ENCODE results near the gene IFI16. TPM values are rescaled to one million over a fixed set of nuclear protein-coding genes. Genes with fewer than 3 reads are reported as not detected.

IFI16 gene
- total RNA-seq, 1 experiment from 2014 or later, result 2.9 TPM

DNA sequence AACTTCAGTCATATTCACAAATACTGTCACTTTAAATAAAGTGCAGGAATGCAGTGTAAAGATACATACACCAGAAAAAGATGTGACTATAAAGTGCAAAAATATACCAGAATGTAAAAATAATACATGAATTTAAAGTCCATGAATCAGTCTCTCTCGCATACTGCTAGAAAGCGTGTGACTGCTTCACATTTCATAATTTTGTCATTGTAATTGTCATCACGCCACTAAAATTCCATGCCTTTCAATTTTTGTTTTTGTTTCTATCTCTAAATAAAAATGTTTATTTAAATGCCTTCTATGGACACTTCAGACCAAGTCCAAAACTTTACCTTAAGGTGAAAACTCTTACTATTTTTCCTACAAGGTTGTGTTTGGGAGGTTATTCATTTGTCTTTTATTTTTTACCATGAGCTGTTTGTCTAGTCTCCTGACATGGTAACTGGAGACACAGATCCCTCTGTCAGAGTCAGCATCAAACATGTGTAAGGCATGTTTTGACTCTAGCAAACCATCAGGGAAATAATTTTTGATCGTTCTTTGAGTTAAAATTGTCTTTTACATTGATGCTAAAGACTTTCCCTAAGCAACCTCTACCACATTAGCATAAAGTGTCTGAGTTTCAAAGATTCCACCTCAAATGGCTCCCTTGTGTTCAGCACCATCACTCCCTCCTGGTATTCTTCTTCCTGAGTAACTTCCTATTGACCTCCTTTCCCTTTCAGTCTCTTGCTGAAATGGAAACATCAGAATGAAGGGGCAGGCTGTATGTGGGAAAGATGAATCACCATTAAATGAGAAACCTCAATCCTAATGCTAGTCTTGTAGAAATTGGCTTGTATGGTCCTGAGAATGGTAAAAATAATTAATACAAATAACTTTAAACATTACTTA, 80.8 kb downstream of the IFI16 start:
- no peaks in the 10 kb centered on the region for H3K4me1 Mint-ChIP-seq
- Histone ChIP-seq H3K14ac (ENCODE audit: insufficient read depth, low read length) (no peak overlapping the region), H3K23ac (ENCODE audit: insufficient read length, low read depth, low read length) (no peak overlapping the region), H3K9ac (ENCODE audit: extremely low read depth, insufficient read length, low read length) (no peak overlapping the region), H4K20me1 (ENCODE audit: control insufficient read depth, insufficient read depth, insufficient read length) (no peaks in the 10 kb centered on the region), H3K9me3 (ENCODE audit: control insufficient read depth, low read depth, low read length) (no peaks in the 10 kb centered on the region), H3T11ph (ENCODE audit: low read length) (no peak overlapping the region), H3K79me2 (ENCODE audit: insufficient read depth, low read length) (no peaks in the 10 kb centered on the region), H2BK20ac (ENCODE audit: low read depth, low read length, poor library complexity, severe bottlenecking) (no peak overlapping the region), H2BK12ac (ENCODE audit: insufficient read length, low read depth, low read length) (no peak overlapping the region), H4K91ac (ENCODE audit: insufficient read length, low read depth, low read length) (no peak overlapping the region), H2BK15ac (ENCODE audit: low read depth, low read length) (no peak overlapping the region), H3K4ac (ENCODE audit: low read depth, low read length) (no peak overlapping the region), H3K79me1 (ENCODE audit: insufficient read depth, low read depth, low read length, poor library complexity, severe bottlenecking) (no peaks in the 10 kb centered on the region), H2BK120ac (ENCODE audit: low read depth, low read length, poor library complexity, severe bottlenecking) (no peak overlapping the region), H3K27ac (ENCODE audit: insufficient read length, low read depth, low read length) (no peak overlapping the region), H2AFZ (ENCODE audit: low read length) (no peak overlapping the region), H3K23me2 (ENCODE audit: insufficient read length, low read depth, low read length, poor library complexity, severe bottlenecking) (no peaks in the 10 kb centered on the region), H3K56ac (ENCODE audit: insufficient read length, low read depth, low read length) (no peak overlapping the region), H3K18ac (ENCODE audit: insufficient read length, low read depth, low read length) (no peak overlapping the region), H3K4me1 (ENCODE audit: insufficient read depth, low read length) (no peaks in the 10 kb centered on the region), H4K5ac (ENCODE audit: insufficient read length, low read depth, low read length) (no peak overlapping the region), H4K8ac (replicated peaks; ENCODE audit: insufficient read length, low read depth, low read length) (no peak overlapping the region), H3K4me2 (ENCODE audit: insufficient read depth, insufficient read length, low read length) (no peak overlapping the region), H3K27me3 (ENCODE audit: insufficient read depth, low read length) (no peaks in the 10 kb centered on the region), H2AK5ac (ENCODE audit: insufficient read length, low read length) (no peak overlapping the region), H2BK5ac (ENCODE audit: insufficient read length, low read length) (no peak overlapping the region)
- H3K27ac Mint-ChIP-seq, result no peak overlapping the region
- no CpG with 5 or more reads among the region's 4 CpGs for WGBS (ENCODE audit: extremely low coverage, insufficient read length, low lambda C conversion rate)
- H3K9me3 Mint-ChIP-seq, result no peaks in the 10 kb centered on the region
- no peak for DNase-seq
- no peaks in the 10 kb centered on the region for H3K27me3 Mint-ChIP-seq (ENCODE audit: low read depth)
- TF ChIP-seq, protein P1, sequence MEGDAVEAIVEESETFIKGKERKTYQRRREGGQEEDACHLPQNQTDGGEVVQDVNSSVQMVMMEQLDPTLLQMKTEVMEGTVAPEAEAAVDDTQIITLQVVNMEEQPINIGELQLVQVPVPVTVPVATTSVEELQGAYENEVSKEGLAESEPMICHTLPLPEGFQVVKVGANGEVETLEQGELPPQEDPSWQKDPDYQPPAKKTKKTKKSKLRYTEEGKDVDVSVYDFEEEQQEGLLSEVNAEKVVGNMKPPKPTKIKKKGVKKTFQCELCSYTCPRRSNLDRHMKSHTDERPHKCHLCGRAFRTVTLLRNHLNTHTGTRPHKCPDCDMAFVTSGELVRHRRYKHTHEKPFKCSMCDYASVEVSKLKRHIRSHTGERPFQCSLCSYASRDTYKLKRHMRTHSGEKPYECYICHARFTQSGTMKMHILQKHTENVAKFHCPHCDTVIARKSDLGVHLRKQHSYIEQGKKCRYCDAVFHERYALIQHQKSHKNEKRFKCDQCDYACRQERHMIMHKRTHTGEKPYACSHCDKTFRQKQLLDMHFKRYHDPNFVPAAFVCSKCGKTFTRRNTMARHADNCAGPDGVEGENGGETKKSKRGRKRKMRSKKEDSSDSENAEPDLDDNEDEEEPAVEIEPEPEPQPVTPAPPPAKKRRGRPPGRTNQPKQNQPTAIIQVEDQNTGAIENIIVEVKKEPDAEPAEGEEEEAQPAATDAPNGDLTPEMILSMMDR (conservative IDR thresholded peaks at IDR 0.05), result no peak
- no peaks in the 10 kb centered on the region for H3K36me3 Mint-ChIP-seq (ENCODE audit: insufficient read depth in 1 of 3, low read depth in 3 of 3)
- no peak overlapping the region for H3K4me3 Mint-ChIP-seq
